GM12872 (cell line): ENCODE measurements around the gene SSNA1.

ENCODE experiments used
- TF ChIP-seq, protein P1 (sequence below): IDR thresholded peaks from 3 replicates; pipeline ENCODE4 v1.5.1; 2011; ENCODE audit warnings: low read depth, mild to moderate bottlenecking, low read length, moderate library complexity; ENCODE audit not compliant: insufficient read depth

Gene SSNA1

DNA sequence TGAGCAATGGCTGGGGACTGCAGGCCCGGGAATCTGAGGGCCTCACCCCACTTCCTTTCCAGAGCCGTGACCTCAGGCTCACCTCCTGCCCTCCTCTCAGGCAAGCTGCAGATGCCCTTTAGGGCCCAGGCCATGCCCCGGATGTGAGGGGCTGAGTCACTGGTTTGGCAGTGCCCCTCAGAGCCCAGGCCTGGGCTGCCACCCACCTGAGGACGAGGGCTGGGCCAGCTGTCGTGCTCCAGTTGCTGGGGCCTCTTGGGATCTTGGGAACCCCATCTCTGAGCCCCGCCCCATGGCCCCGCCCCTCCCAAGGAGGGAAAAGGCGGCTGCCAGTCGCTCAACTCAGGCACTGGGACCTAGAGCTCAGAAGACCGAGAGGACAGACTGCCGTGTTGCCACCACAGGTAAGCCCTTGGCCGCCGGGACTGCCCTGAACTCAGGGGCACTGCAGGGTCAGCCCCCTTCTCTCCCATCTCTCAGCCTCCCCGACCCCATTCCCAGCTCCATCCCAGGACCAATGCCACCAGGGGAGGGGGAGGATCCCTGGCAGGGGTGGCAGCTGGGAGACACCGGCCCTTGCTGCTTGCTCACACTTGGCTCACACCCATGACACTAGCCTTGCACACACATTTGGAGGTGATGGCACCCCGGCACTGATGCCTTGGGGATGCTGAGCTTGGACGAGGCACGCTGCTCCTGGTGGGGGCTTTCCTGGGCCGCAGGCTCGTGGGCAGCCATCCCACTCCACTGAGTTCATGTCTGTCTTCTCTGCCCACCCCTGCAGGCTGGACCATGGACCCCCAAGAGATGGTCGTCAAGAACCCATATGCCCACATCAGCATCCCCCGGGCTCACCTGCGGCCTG, 36.6 kb downstream of the SSNA1 start, which contains the start of gene CYSRT1:
CYSRT1 (plus strand) TSS at position 345 of the 865 bp plus-strand sequence; CDS start at position 793, 448 bp downstream.
- TF ChIP-seq, protein P1, sequence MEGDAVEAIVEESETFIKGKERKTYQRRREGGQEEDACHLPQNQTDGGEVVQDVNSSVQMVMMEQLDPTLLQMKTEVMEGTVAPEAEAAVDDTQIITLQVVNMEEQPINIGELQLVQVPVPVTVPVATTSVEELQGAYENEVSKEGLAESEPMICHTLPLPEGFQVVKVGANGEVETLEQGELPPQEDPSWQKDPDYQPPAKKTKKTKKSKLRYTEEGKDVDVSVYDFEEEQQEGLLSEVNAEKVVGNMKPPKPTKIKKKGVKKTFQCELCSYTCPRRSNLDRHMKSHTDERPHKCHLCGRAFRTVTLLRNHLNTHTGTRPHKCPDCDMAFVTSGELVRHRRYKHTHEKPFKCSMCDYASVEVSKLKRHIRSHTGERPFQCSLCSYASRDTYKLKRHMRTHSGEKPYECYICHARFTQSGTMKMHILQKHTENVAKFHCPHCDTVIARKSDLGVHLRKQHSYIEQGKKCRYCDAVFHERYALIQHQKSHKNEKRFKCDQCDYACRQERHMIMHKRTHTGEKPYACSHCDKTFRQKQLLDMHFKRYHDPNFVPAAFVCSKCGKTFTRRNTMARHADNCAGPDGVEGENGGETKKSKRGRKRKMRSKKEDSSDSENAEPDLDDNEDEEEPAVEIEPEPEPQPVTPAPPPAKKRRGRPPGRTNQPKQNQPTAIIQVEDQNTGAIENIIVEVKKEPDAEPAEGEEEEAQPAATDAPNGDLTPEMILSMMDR, result no peak

- TF ChIP-seq, protein P1, result no peak
These were observed 37.3 kb downstream of the SSNA1 start for GRCh38 chr9:137225699-137226331.

DNA sequence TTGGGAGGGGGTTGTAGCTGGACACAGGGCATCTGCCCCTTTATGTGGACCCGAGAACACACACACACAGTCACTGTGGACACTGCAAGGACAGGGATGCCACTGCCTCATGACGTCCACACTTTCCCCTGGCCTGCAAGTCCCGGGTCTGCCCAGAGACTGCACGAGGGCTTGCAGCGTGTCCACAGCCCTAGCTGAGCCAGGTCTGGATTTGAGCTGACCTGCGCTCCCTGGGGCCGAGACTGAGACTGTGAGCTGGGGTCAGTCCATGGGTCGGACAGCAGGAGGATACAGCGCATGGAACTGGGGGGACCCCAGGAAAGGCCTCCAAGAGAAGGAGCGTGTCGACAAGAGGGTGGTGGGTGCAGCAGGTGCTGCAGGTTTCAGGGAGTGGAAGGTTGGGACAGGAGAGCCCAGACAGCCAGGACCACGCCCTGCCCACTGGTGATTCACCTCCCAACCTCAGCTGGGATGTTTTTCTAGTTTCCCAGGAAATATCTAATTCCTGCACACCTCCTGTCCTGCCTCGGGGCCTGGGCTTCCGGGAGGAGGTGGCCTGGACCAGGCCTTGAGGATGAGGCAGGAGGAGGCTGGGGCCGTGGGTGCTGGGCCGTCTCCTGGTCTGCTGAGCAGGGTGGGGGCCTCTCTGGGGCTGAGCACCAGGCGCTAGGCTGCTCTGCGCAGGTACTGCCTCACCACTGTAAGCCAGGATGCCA, 38.0 kb downstream of the SSNA1 start:
- TF ChIP-seq, protein P1, result no peak

GRCh38 chr9:137227054-137227852, 38.8 kb downstream of the SSNA1 start, which contains the start of gene RNF224:
RNF224 (plus strand) TSS chr9:137227502; CDS start chr9:137228336, 834 bp downstream.
- TF ChIP-seq, protein P1, result peak; percentile 97

DNA sequence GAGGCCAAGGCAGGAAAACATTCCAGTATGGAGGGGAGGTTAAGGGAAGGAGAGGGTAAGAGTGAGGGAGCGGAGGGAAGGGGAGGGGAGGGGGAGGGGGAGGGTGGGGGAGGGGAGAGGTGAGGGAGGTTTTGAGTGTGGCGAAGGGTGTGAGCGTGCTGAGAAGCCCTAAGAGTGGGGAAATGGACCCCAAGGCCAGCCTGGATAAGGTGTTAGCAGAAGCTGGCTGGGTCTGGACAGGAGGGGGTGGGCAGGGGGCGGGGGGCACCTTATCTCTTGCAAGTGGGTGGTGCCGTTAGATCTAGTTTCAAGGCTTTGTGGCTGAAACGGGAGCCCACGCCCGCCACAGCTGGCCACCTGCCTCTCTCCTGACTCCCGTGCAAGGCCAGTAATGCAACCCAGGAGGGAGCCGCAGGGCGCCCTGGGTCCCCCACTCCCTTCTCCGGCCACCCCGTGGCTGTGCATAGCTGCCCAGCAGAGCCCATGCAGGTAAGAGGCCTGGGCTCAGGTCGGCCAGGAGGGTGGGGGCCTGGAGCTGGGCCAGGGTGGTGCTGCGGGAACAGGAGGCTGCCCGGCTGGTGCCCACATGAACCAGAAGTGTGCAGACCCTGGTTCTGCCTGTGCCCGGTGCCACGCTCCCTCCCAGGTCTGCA, 39.5 kb downstream of the SSNA1 start:
- TF ChIP-seq, protein P1, result no peak

DNA sequence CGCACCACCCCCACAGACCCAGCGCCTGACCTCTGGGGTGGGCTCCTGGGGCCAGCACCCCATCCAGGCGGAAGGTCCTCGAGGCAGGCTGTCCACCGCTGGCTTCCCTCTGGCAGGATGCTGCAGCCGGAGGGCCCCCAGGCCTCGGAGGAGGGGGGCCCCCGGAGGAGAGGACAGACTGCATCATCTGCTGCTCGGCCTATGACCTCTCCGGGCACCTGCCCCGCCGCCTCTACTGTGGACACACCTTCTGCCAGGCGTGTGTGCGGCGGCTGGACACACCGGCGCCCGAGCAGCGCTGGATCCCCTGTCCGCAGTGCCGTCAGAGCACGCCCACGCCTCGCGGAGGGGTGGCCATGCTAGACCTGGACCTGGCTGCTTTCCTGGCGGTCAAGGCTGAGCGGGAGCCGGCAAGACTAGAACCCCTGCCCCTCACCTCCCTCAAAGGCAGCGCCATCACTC, 40.1 kb downstream of the SSNA1 start:
- TF ChIP-seq, protein P1, result no peak
